GM23248 (cell line): ENCODE measurements around the gene GRM3. TPM values are rescaled to one million over a fixed set of nuclear protein-coding genes. Genes with fewer than 3 reads are reported as not detected.

ENCODE experiments used
- DNase-seq: peaks from one replicate; pipeline ENCODE4 v3.0.0-alpha.2; 2015
- H2AFZ ChIP-seq: fragments of 200-600 bp; sonication (generic); 2 replicates; pipeline ENCODE4 v1.6.1; 2016; ENCODE audit warnings: antibody characterized with exemption
- H3F3A ChIP-seq: fragments of 200-600 bp; sonication (generic); 2 replicates; pipeline ENCODE4 v1.6.1; 2016; ENCODE audit warnings: mild to moderate bottlenecking, antibody characterized with exemption, mixed run types; ENCODE audit not compliant: insufficient read depth
- H3K27ac ChIP-seq: fragments of 200-600 bp; sonication (generic); 2 replicates; pipeline ENCODE4 v1.5.1; 2016; ENCODE audit warnings: mild to moderate bottlenecking
- H3K27me3 ChIP-seq: fragments of 200-600 bp; sonication (generic); replicated peaks from 2 replicates; pipeline ENCODE4 v1.6.1; 2016; ENCODE audit warnings: mild to moderate bottlenecking; ENCODE audit not compliant: insufficient read depth
- H3K36me3 ChIP-seq: fragments of 200-600 bp; sonication (generic); 2 replicates; pipeline ENCODE4 v1.6.1; 2016; ENCODE audit warnings: low read depth, mild to moderate bottlenecking
- H3K4me1 ChIP-seq: fragments of 200-600 bp; sonication (generic); 2 replicates; pipeline ENCODE4 v1.6.1; 2016; ENCODE audit warnings: mild to moderate bottlenecking; ENCODE audit not compliant: insufficient read depth
- H3K4me2 ChIP-seq: fragments of 200-600 bp; sonication (generic); one replicate; pipeline ENCODE4 v1.6.1; 2016; ENCODE audit warnings: mild to moderate bottlenecking; ENCODE audit not compliant: unreplicated experiment
- H3K4me3 ChIP-seq: fragments of 200-600 bp; sonication (generic); 2 replicates; pipeline ENCODE4 v1.5.1; 2016; ENCODE audit warnings: mild to moderate bottlenecking
- H3K79me2 ChIP-seq: fragments of 200-600 bp; sonication (generic); 2 replicates; pipeline ENCODE4 v1.6.1; 2016; ENCODE audit warnings: mild to moderate bottlenecking; ENCODE audit not compliant: insufficient read depth
- H3K9ac ChIP-seq: fragments of 200-600 bp; sonication (generic); 2 replicates; pipeline ENCODE4 v1.6.1; 2016; ENCODE audit warnings: mild to moderate bottlenecking
- H3K9me2 ChIP-seq: fragments of 200-600 bp; sonication (generic); 2 replicates; pipeline ENCODE4 v1.6.1; 2016; ENCODE audit warnings: mixed run types, mild to moderate bottlenecking, moderate library complexity; ENCODE audit not compliant: insufficient read depth
- H3K9me3 ChIP-seq: fragments of 200-600 bp; sonication (generic); one replicate; pipeline ENCODE4 v1.6.1; 2017; ENCODE audit warnings: low read depth
- H4K20me1 ChIP-seq: fragments of 200-600 bp; sonication (generic); 2 replicates; pipeline ENCODE4 v1.6.0; 2016; ENCODE audit not compliant: insufficient read depth
- EZH2 ChIP-seq: fragments of 200-600 bp; sonication (generic); IDR thresholded peaks from 2 replicates; pipeline ENCODE4 v1.6.1; 2018; ENCODE audit warnings: antibody characterized with exemption, mild to moderate bottlenecking; ENCODE audit not compliant: insufficient read depth, poor library complexity, severe bottlenecking
- EZH2phosphoT487 ChIP-seq: fragments of 200-600 bp; sonication (generic); IDR thresholded peaks from 2 replicates; pipeline ENCODE4 v1.6.1; 2018; ENCODE audit warnings: antibody characterized with exemption, moderate library complexity, mild to moderate bottlenecking, low read depth; ENCODE audit not compliant: insufficient read depth
- WGBS, 2 experiments: methylation state at CpG; one replicate each; pipeline ENCODE4 v1.1.6; 2015 to 2017; ENCODE audit warnings: low lambda C conversion rate in 2 of 2, low coverage in 1 of 2; ENCODE audit errors: missing lambda C conversion rate in 2 of 2; 5-methylcytosine and 5-hydroxymethylcytosine counted together
- in situ Hi-C: fragments of 300-500 bp; cut with MboI; formaldehyde crosslinking; loops from 2 replicates; pipeline ENCODE4 v1.15.0; 2020
- polyA plus RNA-seq: library from polyadenylated mRNA; unstranded; fragments of >200 nt; fragmentation: Nextera tagmentation; extraction: Ambion mirVana; gene quantifications from 2 replicates; pipeline ENCODE4 v1.2.1, GENCODE V29; 2016
- total RNA-seq: library from RNA; depleted of rRNA; stranded (reverse); fragments of >200 nt; shearing (Covaris generic); gene quantifications from 2 replicates; pipeline ENCODE4 v1.2.3, GENCODE V29; 2014

GRM3 gene
- total and polyA plus RNA-seq, 2 experiments from 2014 or later = not detected

DNA sequence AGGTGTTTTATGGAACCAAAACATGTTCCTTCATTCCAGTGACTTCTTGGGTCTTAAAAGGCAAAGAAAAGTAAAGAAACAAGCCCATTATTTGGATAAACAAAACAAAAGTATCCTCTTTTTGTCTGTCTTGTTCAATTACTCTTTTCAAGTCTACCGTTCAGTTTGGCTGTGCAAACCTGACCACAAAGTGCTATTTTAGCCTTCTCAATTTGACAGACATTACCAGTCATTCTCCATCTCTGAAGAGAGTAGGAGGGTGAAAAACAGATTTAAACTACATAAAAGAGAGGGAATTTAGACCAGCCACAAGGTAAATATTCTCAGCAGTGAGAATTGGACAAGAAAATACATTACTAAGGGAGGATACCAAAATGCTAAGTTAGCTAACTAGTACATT is 145.2 kb downstream of the GRM3 start:
- no peak for DNase-seq
- H3K79me2 ChIP-seq = no peaks in the 10 kb centered on the region
- H3K27ac ChIP-seq = no peak overlapping the region
- H3K4me1 ChIP-seq = no peaks in the 10 kb centered on the region
- TF ChIP-seq EZH2phosphoT487 (no peak), EZH2 (no peak)
- H3K9me3 ChIP-seq = no peaks in the 10 kb centered on the region
- H3K4me2 ChIP-seq = no peak overlapping the region
- 65 to 68% methylated on average over 1 of the region's 1 CpG for WGBS, 2 experiments
- H2AFZ ChIP-seq = no peak overlapping the region
- H4K20me1 ChIP-seq = no peaks in the 10 kb centered on the region
- H3F3A ChIP-seq = no peaks in the 10 kb centered on the region
- no peaks in the 10 kb centered on the region for H3K9me2 ChIP-seq
- no peaks in the 10 kb centered on the region for H3K36me3 ChIP-seq
- no peaks in the 10 kb centered on the region for H3K27me3 ChIP-seq
- no peak overlapping the region for H3K4me3 ChIP-seq
- in situ Hi-C loops = no loop called here
- no peak overlapping the region for H3K9ac ChIP-seq

DNA sequence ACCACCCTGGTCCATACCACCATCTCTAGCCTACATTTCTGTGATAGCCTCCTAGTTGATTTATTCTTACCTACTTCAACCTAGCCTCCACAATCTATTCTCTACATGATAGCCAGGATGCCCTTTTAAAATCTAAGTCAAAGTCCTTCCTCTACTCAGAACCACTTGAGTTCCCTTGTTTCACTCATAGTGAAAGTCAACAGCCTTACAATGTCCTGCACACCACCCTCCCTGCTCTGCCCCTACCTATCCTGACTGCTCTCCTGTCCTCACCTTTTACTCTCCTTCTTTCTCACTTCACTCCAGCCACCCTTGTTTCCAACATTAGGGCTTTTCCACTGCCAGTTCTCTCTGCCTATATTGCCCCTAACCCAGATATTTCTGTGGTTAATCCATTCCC is 146.7 kb downstream of the GRM3 start:
- H3K79me2 ChIP-seq = no peaks in the 10 kb centered on the region
- in situ Hi-C loops = no loop called here
- no peak overlapping the region for H3K4me3 ChIP-seq
- TF ChIP-seq EZH2 (no peak), EZH2phosphoT487 (no peak)
- no peak for DNase-seq
- H4K20me1 ChIP-seq = no peaks in the 10 kb centered on the region
- no peaks in the 10 kb centered on the region for H3K36me3 ChIP-seq
- H3K4me1 ChIP-seq = no peaks in the 10 kb centered on the region
- no peaks in the 10 kb centered on the region for H3K27me3 ChIP-seq
- H3F3A ChIP-seq = no peaks in the 10 kb centered on the region
- H3K9ac ChIP-seq = no peak overlapping the region
- H3K27ac ChIP-seq = no peak overlapping the region
- H2AFZ ChIP-seq = no peak overlapping the region
- H3K9me2 ChIP-seq = no peaks in the 10 kb centered on the region
- no peaks in the 10 kb centered on the region for H3K9me3 ChIP-seq
- no peak overlapping the region for H3K4me2 ChIP-seq

DNA sequence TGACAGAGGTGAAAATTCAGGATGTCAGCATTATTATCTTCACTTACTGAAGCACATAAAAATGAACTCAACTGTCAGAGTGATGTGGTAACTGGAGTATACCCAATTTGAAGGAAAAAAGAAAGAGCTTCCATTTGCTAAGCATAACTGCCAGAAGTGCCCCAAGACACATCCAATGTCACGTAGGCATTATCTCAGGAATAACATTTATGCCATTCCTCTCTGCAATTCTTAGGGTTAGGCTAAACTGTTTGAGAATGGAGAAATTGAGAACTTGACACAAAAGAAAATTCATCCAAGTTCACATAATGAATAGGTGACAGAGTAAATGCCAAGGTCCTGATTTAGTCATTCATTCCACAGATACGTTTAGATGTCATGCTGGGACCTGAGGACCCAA is 148.6 kb downstream of the GRM3 start:
- DNase-seq = no peak
- H2AFZ ChIP-seq = no peak overlapping the region
- no peak overlapping the region for H3K9ac ChIP-seq
- H3K9me2 ChIP-seq = no peaks in the 10 kb centered on the region
- H3K4me1 ChIP-seq = no peaks in the 10 kb centered on the region
- WGBS, 2 experiments = 11 to 15% methylated on average over 2 of the region's 2 CpGs
- no peaks in the 10 kb centered on the region for H3K79me2 ChIP-seq
- H3F3A ChIP-seq = no peaks in the 10 kb centered on the region
- H3K9me3 ChIP-seq = no peaks in the 10 kb centered on the region
- no peak overlapping the region for H3K4me3 ChIP-seq
- H3K27me3 ChIP-seq = no peaks in the 10 kb centered on the region
- no peak overlapping the region for H3K4me2 ChIP-seq
- H3K36me3 ChIP-seq = no peaks in the 10 kb centered on the region
- in situ Hi-C loops = no loop called here
- no peaks in the 10 kb centered on the region for H4K20me1 ChIP-seq
- TF ChIP-seq EZH2 (no peak), EZH2phosphoT487 (no peak)
- H3K27ac ChIP-seq = no peak overlapping the region

DNA sequence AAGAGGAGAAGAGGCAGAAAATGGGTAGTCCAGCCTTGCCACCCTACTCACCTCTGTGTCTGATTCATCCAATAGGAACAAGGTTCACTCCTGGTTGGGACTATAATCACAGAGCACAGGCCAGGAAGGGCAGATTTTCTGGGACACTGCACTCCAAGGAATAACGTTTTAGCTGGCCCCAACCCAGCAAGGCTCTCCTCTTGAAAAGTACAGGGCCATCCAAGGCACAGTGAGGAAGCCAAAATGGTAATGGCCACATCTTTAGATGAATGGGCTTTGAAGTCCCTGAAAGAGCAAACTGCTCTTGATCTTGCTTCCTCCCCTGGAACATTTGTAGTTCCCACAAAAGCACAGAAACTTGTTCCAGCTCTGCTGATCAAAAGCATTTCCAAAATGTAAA is 149.4 kb downstream of the GRM3 start:
- Histone ChIP-seq H3K9ac (no peak overlapping the region), H3K27me3 (no peaks in the 10 kb centered on the region), H4K20me1 (no peaks in the 10 kb centered on the region), H3K4me2 (no peak overlapping the region), H3K9me2 (no peaks in the 10 kb centered on the region), H3K9me3 (no peaks in the 10 kb centered on the region), H3K27ac (no peak overlapping the region), H2AFZ (no peak overlapping the region), H3K36me3 (no peaks in the 10 kb centered on the region), H3K4me1 (no peaks in the 10 kb centered on the region), H3F3A (no peaks in the 10 kb centered on the region), H3K79me2 (no peaks in the 10 kb centered on the region), H3K4me3 (no peak overlapping the region)
- TF ChIP-seq EZH2phosphoT487 (no peak), EZH2 (no peak)
- 0 to 4% methylated on average over 1 of the region's 1 CpG for WGBS, 2 experiments
- in situ Hi-C loops = no loop called here
- DNase-seq = no peak

DNA sequence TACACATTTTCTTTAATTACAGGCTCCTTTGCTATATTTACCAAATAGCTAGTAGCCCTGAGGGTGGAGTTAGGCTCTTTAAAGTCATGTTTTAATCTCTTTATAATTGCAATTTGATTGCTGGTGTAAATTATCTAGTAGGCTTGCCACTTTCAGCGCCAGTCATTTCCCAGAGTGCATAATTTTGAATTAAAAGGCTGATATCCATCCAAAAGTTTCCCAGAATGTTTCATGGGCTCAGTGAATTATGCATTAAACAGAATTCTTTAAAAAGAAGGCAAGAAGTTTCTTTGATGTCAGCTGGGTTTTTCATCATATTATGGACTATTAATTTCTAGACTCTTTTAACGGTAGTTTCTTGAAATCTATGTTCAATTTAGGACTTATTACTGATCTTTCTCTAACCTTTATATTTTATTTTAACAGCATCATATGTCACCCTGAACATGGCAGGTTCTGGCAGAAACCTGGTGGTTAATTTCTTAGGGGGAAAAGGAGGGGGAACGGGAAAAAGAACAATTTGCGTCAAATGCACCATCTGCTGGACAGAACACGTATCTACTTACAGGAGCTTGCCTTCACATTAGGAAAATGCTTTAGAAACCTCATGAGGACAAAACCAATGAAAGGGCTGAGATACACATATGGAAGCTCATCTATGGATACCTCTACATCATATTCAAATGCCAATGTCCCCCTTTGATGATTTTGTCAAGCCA is 171.1 kb downstream of the GRM3 start:
- Histone ChIP-seq H3K79me2 (no peaks in the 10 kb centered on the region), H3K4me1 (no peaks in the 10 kb centered on the region), H3K27me3 (no peaks in the 10 kb centered on the region), H3K36me3 (no peaks in the 10 kb centered on the region), H3F3A (no peaks in the 10 kb centered on the region), H3K4me2 (no peak overlapping the region), H2AFZ (peak overlapping the region; percentile 22; the same call in 1 of the 2 replicates), H4K20me1 (no peaks in the 10 kb centered on the region), H3K9me3 (no peaks in the 10 kb centered on the region), H3K27ac (no peak overlapping the region), H3K4me3 (no peak overlapping the region), H3K9me2 (no peaks in the 10 kb centered on the region), H3K9ac (no peak overlapping the region)
- in situ Hi-C loops = no loop called here
- TF ChIP-seq EZH2 = no peak
- no peak for TF ChIP-seq EZH2phosphoT487
- DNase-seq = peak; percentile 26
- WGBS, 2 experiments = 2 to 3% methylated on average over 5 of the region's 5 CpGs
